HepG2 (cell line): ENCODE data around the gene CPT1B. TPM values are rescaled to one million over a fixed set of nuclear protein-coding genes. Genes with fewer than 3 reads are reported as not detected.
A peak's percentile ranks its signal among the peaks of the same experiment; 100 is the strongest.

Source experiments
- DMAP1 ChIP-seq: IDR thresholded peaks from 2 replicates; pipeline ENCODE4 v1.6.1; 2016
- DR1 ChIP-seq: sonication (generic); formaldehyde crosslinking; IDR thresholded peaks from 2 replicates; pipeline ENCODE4 v1.8.0; 2021; ENCODE audit warnings: mild to moderate bottlenecking, missing genetic modification reagents, inconsistent platforms
- HES4 ChIP-seq: sonication (generic); formaldehyde crosslinking; IDR thresholded peaks from 2 replicates; pipeline ENCODE4 v1.9.0; 2021; ENCODE audit warnings: mild to moderate bottlenecking, missing genetic modification reagents, borderline replicate concordance
- HHEX ChIP-seq: IDR thresholded peaks from 2 replicates; pipeline ENCODE4 v1.6.1; 2016; ENCODE audit warnings: control low read depth
- NFKB2 ChIP-seq: sonication (generic); formaldehyde crosslinking; IDR thresholded peaks from 2 replicates; pipeline ENCODE4 v1.4.0; 2020; ENCODE audit warnings: missing genetic modification reagents, borderline replicate concordance
- TBL1XR1 ChIP-seq: fragments of 150-350 bp; IDR thresholded peaks from 2 replicates; pipeline ENCODE4 v1.6.1; 2014; ENCODE audit warnings: borderline replicate concordance, low read length; ENCODE audit not compliant: partially characterized antibody
- U2AF2 ChIP-seq: fragments of 200-400 bp; formaldehyde crosslinking; IDR thresholded peaks from 2 replicates; pipeline ENCODE4 v1.6.1; 2017; ENCODE audit warnings: low read depth, mild to moderate bottlenecking, low read length
- ZMYM2 ChIP-seq: sonication (generic); formaldehyde crosslinking; IDR thresholded peaks from 2 replicates; pipeline ENCODE4 v1.8.0; 2022; ENCODE audit warnings: mild to moderate bottlenecking, missing genetic modification reagents
- polyA plus RNA-seq, 8 experiments: library from polyadenylated mRNA; depleted of rRNA in 3 of 8; stranded (reverse) in 7 of 8; unstranded in 1 of 8; fragments of >200 nt; fragmentation: Illumina TruSeq in 4 of 8; extraction: Trizol in 4 of 8; gene quantifications; 2 replicates each; pipeline versions ENCODE4 v1.2.1 to v1.2.3, GENCODE V29; 2011 to 2016; ENCODE audit warnings: low read depth in 4 of 8, missing spikeins in 1 of 8, mixed read lengths in 1 of 8; ENCODE audit not compliant: insufficient read depth in 1 of 8
- total RNA-seq, 5 experiments: library from RNA; depleted of rRNA; stranded (reverse); fragments of >200 nt; fragmentation: Illumina TruSeq; extraction: Trizol; gene quantifications; 2 replicates each; pipeline ENCODE4 v1.2.3, GENCODE V29; 2016; ENCODE audit warnings: low read depth in 1 of 5
- TF ChIP-seq, protein P1 (sequence below): sonication (generic); formaldehyde crosslinking; IDR thresholded peaks from 2 replicates; pipeline ENCODE4 v1.9.0; 2021; ENCODE audit warnings: missing genetic modification reagents, mild to moderate bottlenecking, borderline replicate concordance
- TF ChIP-seq, protein P2 (sequence below): IDR thresholded peaks from 2 replicates; pipeline ENCODE4 v1.6.1; 2016
- TF ChIP-seq, protein P3 (sequence below): sonication (generic); formaldehyde crosslinking; IDR thresholded peaks from 2 replicates; pipeline ENCODE4 v1.8.1; 2023; ENCODE audit warnings: mild to moderate bottlenecking, moderate library complexity, missing genetic modification reagents
- TF ChIP-seq, protein P4 (sequence below): sonication (generic); formaldehyde crosslinking; conservative IDR thresholded peaks from 2 replicates; pipeline ENCODE4 v1.5.0; 2020; ENCODE audit warnings: missing genetic modification reagents
- TF ChIP-seq, protein P5 (sequence below): sonication (generic); formaldehyde crosslinking; IDR thresholded peaks from 2 replicates; pipeline ENCODE4 v1.4.0; 2020; ENCODE audit warnings: missing genetic modification reagents
- TF ChIP-seq, protein P6 (sequence below): sonication (generic); formaldehyde crosslinking; IDR thresholded peaks from 2 replicates; pipeline ENCODE4 v1.5.0; 2020; ENCODE audit warnings: mild to moderate bottlenecking, missing genetic modification reagents
- TF ChIP-seq, protein P7 (sequence below): sonication (generic); formaldehyde crosslinking; IDR thresholded peaks from 2 replicates; pipeline ENCODE4 v1.4.0; 2020; ENCODE audit warnings: mild to moderate bottlenecking, low read depth, missing genetic modification reagents
- TF ChIP-seq, protein P8 (sequence below): sonication (generic); formaldehyde crosslinking; IDR thresholded peaks from 2 replicates; pipeline ENCODE4 v1.5.1; 2020; ENCODE audit warnings: mild to moderate bottlenecking, moderate library complexity, missing genetic modification reagents

CPT1B gene
- total and polyA plus RNA-seq, 2 of the 13 experiments (the other 11 are each of a cell fraction or from before 2014, with no cell fraction given), result 9.2 to 19.5 TPM

DNA sequence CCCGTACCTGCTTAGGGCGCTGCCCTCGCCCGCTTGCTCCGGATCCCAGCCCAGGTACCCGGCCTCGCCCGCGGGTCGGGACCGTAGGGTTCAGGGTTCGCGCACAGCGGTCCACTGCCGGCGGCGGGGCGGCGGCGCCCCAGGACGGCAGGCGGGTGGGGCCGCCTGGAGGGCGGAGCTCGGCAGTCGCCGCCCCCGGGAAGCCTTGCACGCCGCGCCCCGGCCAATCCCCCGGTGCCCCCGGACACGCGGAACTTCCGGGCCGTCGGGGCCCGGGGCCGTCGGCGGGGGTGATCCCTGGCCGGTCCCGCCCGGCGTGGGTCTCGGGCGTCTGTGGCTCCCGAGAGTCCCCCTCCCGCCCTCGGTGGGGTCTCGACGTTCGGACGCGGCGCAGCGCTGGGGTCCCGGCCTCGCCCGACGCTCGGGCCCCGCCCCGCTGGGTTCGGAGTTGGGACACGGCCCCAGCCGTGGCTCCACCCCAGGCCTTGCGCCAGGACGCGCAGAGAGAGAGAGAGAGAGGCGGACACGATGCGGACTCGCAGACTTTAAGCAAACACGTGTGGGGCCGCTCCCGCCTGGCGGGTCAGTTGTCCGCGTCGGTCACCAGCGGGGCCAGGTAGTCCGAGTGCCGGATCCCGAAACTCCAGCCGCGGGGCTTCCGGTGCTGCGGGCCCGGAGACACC, 48.2 kb downstream of the CPT1B start, which contains the start of gene TYMP (continued):
- TF ChIP-seq, protein P1, sequence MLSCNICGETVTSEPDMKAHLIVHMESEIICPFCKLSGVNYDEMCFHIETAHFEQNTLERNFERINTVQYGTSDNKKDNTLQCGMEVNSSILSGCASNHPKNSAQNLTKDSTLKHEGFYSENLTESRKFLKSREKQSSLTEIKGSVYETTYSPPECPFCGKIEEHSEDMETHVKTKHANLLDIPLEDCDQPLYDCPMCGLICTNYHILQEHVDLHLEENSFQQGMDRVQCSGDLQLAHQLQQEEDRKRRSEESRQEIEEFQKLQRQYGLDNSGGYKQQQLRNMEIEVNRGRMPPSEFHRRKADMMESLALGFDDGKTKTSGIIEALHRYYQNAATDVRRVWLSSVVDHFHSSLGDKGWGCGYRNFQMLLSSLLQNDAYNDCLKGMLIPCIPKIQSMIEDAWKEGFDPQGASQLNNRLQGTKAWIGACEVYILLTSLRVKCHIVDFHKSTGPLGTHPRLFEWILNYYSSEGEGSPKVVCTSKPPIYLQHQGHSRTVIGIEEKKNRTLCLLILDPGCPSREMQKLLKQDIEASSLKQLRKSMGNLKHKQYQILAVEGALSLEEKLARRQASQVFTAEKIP (CRISPR knock-in tag), result no peak
- TF ChIP-seq, protein P2, sequence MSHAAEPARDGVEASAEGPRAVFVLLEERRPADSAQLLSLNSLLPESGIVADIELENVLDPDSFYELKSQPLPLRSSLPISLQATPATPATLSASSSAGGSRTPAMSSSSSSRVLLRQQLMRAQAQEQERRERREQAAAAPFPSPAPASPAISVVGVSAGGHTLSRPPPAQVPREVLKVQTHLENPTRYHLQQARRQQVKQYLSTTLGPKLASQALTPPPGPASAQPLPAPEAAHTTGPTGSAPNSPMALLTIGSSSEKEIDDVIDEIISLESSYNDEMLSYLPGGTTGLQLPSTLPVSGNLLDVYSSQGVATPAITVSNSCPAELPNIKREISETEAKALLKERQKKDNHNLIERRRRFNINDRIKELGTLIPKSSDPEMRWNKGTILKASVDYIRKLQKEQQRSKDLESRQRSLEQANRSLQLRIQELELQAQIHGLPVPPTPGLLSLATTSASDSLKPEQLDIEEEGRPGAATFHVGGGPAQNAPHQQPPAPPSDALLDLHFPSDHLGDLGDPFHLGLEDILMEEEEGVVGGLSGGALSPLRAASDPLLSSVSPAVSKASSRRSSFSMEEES, result 0 out of 2 replicates have a peak, but pooled peaks have one; percentile 43
- TF ChIP-seq TBL1XR1 (no peak), DR1 (CRISPR knock-in tag) (no peak; the same call in 1 of the 2 replicates), U2AF2 (no peak), DMAP1 (peak; percentile 86), HES4 (no peak), ZMYM2 (CRISPR knock-in tag) (peak; percentile 53; the same call in 1 of the 2 replicates), HHEX (CRISPR knock-in tag) (no peak), NFKB2 (CRISPR knock-in tag) (no peak)
- TF ChIP-seq, protein P3, sequence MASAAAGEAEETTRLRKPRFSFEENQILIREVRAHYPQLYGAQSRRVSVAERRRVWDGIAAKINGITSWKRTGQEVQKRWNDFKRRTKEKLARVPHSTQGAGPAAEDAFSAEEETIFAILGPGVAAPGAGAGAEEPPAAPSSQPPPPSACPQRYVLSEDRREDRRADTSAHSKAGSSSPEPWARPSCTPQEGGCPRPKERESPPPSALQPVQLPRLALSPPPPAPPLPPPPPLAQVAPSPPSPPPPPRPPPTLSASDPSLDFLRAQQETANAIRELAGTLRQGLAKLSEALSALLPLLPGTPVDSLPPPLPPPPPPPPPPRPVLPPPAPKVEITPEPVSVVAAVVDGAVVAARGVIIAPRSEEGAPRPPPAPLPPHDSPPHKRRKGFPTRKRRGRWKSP (CRISPR knock-in tag), result peak; percentile 88
- TF ChIP-seq, protein P4, sequence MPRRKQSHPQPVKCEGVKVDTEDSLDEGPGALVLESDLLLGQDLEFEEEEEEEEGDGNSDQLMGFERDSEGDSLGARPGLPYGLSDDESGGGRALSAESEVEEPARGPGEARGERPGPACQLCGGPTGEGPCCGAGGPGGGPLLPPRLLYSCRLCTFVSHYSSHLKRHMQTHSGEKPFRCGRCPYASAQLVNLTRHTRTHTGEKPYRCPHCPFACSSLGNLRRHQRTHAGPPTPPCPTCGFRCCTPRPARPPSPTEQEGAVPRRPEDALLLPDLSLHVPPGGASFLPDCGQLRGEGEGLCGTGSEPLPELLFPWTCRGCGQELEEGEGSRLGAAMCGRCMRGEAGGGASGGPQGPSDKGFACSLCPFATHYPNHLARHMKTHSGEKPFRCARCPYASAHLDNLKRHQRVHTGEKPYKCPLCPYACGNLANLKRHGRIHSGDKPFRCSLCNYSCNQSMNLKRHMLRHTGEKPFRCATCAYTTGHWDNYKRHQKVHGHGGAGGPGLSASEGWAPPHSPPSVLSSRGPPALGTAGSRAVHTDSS (CRISPR knock-in tag), result no peak
- TF ChIP-seq, protein P5, sequence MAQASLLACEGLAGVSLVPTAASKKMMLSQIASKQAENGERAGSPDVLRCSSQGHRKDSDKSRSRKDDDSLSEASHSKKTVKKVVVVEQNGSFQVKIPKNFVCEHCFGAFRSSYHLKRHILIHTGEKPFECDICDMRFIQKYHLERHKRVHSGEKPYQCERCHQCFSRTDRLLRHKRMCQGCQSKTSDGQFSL (CRISPR knock-in tag), result no peak; the same call in 1 of the 2 replicates
- TF ChIP-seq, protein P6, sequence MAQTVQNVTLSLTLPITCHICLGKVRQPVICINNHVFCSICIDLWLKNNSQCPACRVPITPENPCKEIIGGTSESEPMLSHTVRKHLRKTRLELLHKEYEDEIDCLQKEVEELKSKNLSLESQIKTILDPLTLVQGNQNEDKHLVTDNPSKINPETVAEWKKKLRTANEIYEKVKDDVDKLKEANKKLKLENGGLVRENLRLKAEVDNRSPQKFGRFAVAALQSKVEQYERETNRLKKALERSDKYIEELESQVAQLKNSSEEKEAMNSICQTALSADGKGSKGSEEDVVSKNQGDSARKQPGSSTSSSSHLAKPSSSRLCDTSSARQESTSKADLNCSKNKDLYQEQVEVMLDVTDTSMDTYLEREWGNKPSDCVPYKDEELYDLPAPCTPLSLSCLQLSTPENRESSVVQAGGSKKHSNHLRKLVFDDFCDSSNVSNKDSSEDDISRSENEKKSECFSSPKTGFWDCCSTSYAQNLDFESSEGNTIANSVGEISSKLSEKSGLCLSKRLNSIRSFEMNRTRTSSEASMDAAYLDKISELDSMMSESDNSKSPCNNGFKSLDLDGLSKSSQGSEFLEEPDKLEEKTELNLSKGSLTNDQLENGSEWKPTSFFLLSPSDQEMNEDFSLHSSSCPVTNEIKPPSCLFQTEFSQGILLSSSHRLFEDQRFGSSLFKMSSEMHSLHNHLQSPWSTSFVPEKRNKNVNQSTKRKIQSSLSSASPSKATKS (CRISPR knock-in tag), result no peak
- TF ChIP-seq, protein P7, sequence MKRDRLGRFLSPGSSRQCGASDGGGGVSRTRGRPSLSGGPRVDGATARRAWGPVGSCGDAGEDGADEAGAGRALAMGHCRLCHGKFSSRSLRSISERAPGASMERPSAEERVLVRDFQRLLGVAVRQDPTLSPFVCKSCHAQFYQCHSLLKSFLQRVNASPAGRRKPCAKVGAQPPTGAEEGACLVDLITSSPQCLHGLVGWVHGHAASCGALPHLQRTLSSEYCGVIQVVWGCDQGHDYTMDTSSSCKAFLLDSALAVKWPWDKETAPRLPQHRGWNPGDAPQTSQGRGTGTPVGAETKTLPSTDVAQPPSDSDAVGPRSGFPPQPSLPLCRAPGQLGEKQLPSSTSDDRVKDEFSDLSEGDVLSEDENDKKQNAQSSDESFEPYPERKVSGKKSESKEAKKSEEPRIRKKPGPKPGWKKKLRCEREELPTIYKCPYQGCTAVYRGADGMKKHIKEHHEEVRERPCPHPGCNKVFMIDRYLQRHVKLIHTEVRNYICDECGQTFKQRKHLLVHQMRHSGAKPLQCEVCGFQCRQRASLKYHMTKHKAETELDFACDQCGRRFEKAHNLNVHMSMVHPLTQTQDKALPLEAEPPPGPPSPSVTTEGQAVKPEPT (CRISPR knock-in tag), result 0 out of 2 replicates have a peak, but pooled peaks have one; percentile 52
- TF ChIP-seq, protein P8, sequence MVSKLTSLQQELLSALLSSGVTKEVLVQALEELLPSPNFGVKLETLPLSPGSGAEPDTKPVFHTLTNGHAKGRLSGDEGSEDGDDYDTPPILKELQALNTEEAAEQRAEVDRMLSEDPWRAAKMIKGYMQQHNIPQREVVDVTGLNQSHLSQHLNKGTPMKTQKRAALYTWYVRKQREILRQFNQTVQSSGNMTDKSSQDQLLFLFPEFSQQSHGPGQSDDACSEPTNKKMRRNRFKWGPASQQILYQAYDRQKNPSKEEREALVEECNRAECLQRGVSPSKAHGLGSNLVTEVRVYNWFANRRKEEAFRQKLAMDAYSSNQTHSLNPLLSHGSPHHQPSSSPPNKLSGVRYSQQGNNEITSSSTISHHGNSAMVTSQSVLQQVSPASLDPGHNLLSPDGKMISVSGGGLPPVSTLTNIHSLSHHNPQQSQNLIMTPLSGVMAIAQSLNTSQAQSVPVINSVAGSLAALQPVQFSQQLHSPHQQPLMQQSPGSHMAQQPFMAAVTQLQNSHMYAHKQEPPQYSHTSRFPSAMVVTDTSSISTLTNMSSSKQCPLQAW (CRISPR knock-in tag), result no peak
